HCT116 (cell line): ENCODE data around the gene ANKRD29. TPM values are rescaled to one million over a fixed set of nuclear protein-coding genes. Genes with fewer than 3 reads are reported as not detected.

ENCODE experiments used
- ATAC-seq: fragments of 200-7000 bp; cut with Tn5 transposase; 2 replicates; pipeline ENCODE4 v1.9.1; 2020; ENCODE audit warnings: mild to moderate bottlenecking, moderate library complexity
- BruUV-seq: library from RNA; stranded (reverse); fragments of 400-500 nt; replicated peaks from 2 replicates; lab custom pipeline; 2021; lab: Mats Ljungman, UMichigan
- CTCF ChIA-PET: fragments of 300-600 bp; sonication (Branson Sonifier 250); formaldehyde crosslinking; loops from one replicate; lab custom pipeline; 2021; ENCODE audit warnings: antibody characterized with exemption; lab: Charles Lee
- POLR2A ChIA-PET: fragments of 300-600, 350-600 bp; sonication (Branson Sonifier 250); formaldehyde crosslinking; loops from one replicate; lab custom pipeline; 2021; ENCODE audit warnings: antibody characterized with exemption; lab: Charles Lee
- RAD21 ChIA-PET, 2 experiments: fragments of 300-600 bp; sonication (Branson Sonifier 250); formaldehyde crosslinking; loops; one replicate each; lab custom pipeline; 2023; ENCODE audit warnings: low total read pairs in 2 of 2; ENCODE audit not compliant: uncharacterized antibody in 2 of 2, unreplicated experiment in 2 of 2, low non-redundant PET in 1 of 2; lab: Charles Lee
- DNase-seq: peaks from one replicate; pipeline ENCODE4 v3.0.0-alpha.2; 2010; ENCODE audit warnings: low read depth, low spot score
- H2AFZ ChIP-seq: fragments of 200-600 bp; shearing (Covaris generic), sonication (generic); 2 replicates; pipeline ENCODE4 v1.6.1; 2017; ENCODE audit warnings: low read depth, mixed run types, mixed read lengths, antibody characterized with exemption, low read length; ENCODE audit not compliant: poor library complexity, severe bottlenecking
- H3K27ac ChIP-seq: 2 replicates; pipeline ENCODE4 v1.5.1; 2012; ENCODE audit warnings: low read depth, low read length
- H3K27me3 ChIP-seq: fragments of 200-600 bp; sonication (generic); 2 replicates; pipeline ENCODE4 v1.6.1; 2016; ENCODE audit warnings: mixed run types, low read length, mixed read lengths; ENCODE audit not compliant: insufficient read depth
- H3K36me3 ChIP-seq, 2 experiments: fragments of 200-500 bp in 1 of 2; fragments of 200-600 bp in 1 of 2; sonication (Bioruptor generic) in 1 of 2; sonication (generic) in 1 of 2; 2 replicates each; pipeline versions ENCODE4 v1.5.1 to v1.6.1; 2014 to 2016; ENCODE audit warnings: low read length in 2 of 2, inconsistent platforms in 1 of 2, mixed read lengths in 1 of 2, mixed run types in 1 of 2; ENCODE audit not compliant: insufficient read depth in 2 of 2, control insufficient read depth in 1 of 2
- H3K4me1 ChIP-seq, 2 experiments: fragments of 200-600 bp in 1 of 2; sonication (generic) in 1 of 2; 2 replicates each; pipeline versions ENCODE4 v1.5.1 to v1.6.1; 2012 to 2017; ENCODE audit warnings: low read length in 2 of 2, inconsistent platforms in 1 of 2, mild to moderate bottlenecking in 1 of 2, mixed read lengths in 1 of 2, mixed run types in 1 of 2, moderate library complexity in 1 of 2; ENCODE audit not compliant: insufficient read depth in 2 of 2, control insufficient read depth in 1 of 2
- H3K4me2 ChIP-seq: fragments of 200-600 bp; sonication (generic); 2 replicates; pipeline ENCODE4 v1.6.1; 2017; ENCODE audit warnings: mixed run types, low read length, mixed read lengths
- H3K4me3 ChIP-seq, 2 experiments: fragments of 200-600 bp in 1 of 2; sonication (generic) in 1 of 2; replicated peaks in 1 of 2; 2 replicates each; pipeline ENCODE4 v1.5.1; 2011 to 2016; ENCODE audit warnings: low read length in 2 of 2, control low read depth in 1 of 2, low read depth in 1 of 2, mild to moderate bottlenecking in 1 of 2, mixed read lengths in 1 of 2, mixed run types in 1 of 2
- H3K79me2 ChIP-seq: fragments of 200-600 bp; sonication (generic); 2 replicates; pipeline ENCODE4 v1.6.1; 2017; ENCODE audit warnings: mild to moderate bottlenecking, mixed run types, low read length, moderate library complexity, mixed read lengths; ENCODE audit not compliant: insufficient read depth
- H3K9ac ChIP-seq: fragments of 200-600 bp; sonication (generic); 2 replicates; pipeline ENCODE4 v1.6.1; 2016; ENCODE audit warnings: low read length, mixed read lengths
- H3K9me2 ChIP-seq: fragments of 200-600 bp; sonication (generic), shearing (Covaris generic); 2 replicates; pipeline ENCODE4 v1.6.1; 2017; ENCODE audit warnings: mixed run types, mild to moderate bottlenecking, moderate library complexity; ENCODE audit not compliant: insufficient read depth
- H3K9me3 ChIP-seq, 2 experiments: fragments of 200-500 bp in 1 of 2; fragments of 200-600 bp in 1 of 2; sonication (Bioruptor generic) in 1 of 2; sonication (generic) in 1 of 2; 2 replicates each; pipeline ENCODE4 v1.6.1; 2014 to 2017; ENCODE audit warnings: low read length in 2 of 2, mixed read lengths in 2 of 2, inconsistent platforms in 1 of 2, low read depth in 1 of 2, mild to moderate bottlenecking in 1 of 2, mixed run types in 1 of 2, moderate library complexity in 1 of 2; ENCODE audit not compliant: control insufficient read depth in 1 of 2, insufficient read depth in 1 of 2
- H4K20me1 ChIP-seq: fragments of 200-600 bp; sonication (generic), shearing (Covaris generic); 2 replicates; pipeline ENCODE4 v1.6.1; 2017; ENCODE audit warnings: mixed run types, mild to moderate bottlenecking, moderate library complexity; ENCODE audit not compliant: insufficient read depth
- CEBPB ChIP-seq: IDR thresholded peaks from 2 replicates; pipeline ENCODE4 v1.6.1; 2012; ENCODE audit warnings: low read depth
- EZH2phosphoT487 ChIP-seq: fragments of 200-600 bp; IDR thresholded peaks from 2 replicates; pipeline ENCODE4 v1.6.1; 2018; ENCODE audit warnings: antibody characterized with exemption, borderline replicate concordance
- JUND ChIP-seq: IDR thresholded peaks from 2 replicates; pipeline ENCODE4 v1.6.1; 2012
- SP1 ChIP-seq: IDR thresholded peaks from 2 replicates; pipeline ENCODE4 v1.6.1; 2012; ENCODE audit warnings: low read depth
- intact Hi-C: fragments of 100-400 bp; cut with micrococcal nuclease; formaldehyde crosslinking; loops from 2 replicates; pipeline ENCODE4 v1.10.0; 2022
- total RNA-seq: library from RNA; stranded (reverse); gene quantifications from one replicate; pipeline ENCODE4 v1.2.1, GENCODE V29; 2021; ENCODE audit not compliant: unreplicated experiment
- TF ChIP-seq, protein P1 (sequence below), 3 experiments: fragments of 200-600 bp in 1 of 3; sonication (generic) in 1 of 3; IDR thresholded peaks in 2 of 3; conservative IDR thresholded peaks in 1 of 3; 2 replicates each; pipeline ENCODE4 v1.5.1; 2012 to 2017; ENCODE audit warnings: low read depth in 2 of 3, low read length in 2 of 3, antibody characterized with exemption in 1 of 3, borderline replicate concordance in 1 of 3, control low read depth in 1 of 3, mild to moderate bottlenecking in 1 of 3, mixed read lengths in 1 of 3, mixed run types in 1 of 3, moderate library complexity in 1 of 3; ENCODE audit not compliant: insufficient read depth in 1 of 3
- TF ChIP-seq, protein P2 (sequence below): IDR thresholded peaks from 2 replicates; pipeline ENCODE4 v1.6.1; 2012; ENCODE audit warnings: low read depth
- TF ChIP-seq, protein P3 (sequence below): IDR thresholded peaks from 2 replicates; pipeline ENCODE4 v1.6.1; 2011; ENCODE audit warnings: mild to moderate bottlenecking, low read length, moderate library complexity; ENCODE audit not compliant: insufficient replicate concordance; ENCODE audit errors: extremely low read depth
- TF ChIP-seq, protein P4 (sequence below): IDR thresholded peaks from 2 replicates; pipeline ENCODE4 v1.6.1; 2012

The ANKRD29 gene
- total RNA-seq, 1 experiment from 2014 or later = 8.8 TPM

DNA sequence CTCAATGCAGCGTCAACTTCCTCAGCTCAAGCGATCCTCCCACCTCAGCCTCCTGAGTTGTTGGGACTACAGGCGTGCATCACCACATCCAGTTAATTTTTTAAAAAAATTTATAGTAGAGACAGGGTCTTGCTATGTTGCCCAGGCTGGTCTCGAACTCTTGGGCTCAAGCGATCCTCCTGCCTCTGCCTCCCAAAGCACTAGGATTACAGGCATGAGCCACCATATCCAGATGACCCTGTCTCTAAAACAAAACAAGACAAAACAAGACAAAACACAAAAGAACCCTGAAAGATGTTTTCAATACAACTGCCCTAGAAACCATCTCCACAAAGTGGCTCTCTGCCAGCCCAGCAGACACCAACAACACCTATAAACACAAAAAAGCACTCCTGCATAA lies 31.4 kb downstream of the ANKRD29 start:
- H3K9ac ChIP-seq = no peak overlapping the region
- RAD21 ChIA-PET = no interaction called here
- H3K27ac ChIP-seq = no peak overlapping the region
- no peak overlapping the region for H3K4me2 ChIP-seq
- no peaks in the 10 kb centered on the region for H3K79me2 ChIP-seq
- CTCF ChIA-PET = interaction anchor here (0.6 to 13.0 kb wide), 4 partner anchors 9 to 108 kb away, joined by 3 to 178 read pairs (median 4); no protein-coding TSS in a partner anchor
- H2AFZ ChIP-seq = no peak overlapping the region
- no peaks in the 10 kb centered on the region for H3K9me3 ChIP-seq
- POLR2A ChIA-PET = interaction anchor here (0.7 kb wide), 1 partner anchor 38 kb away, joined by 3 read pairs; no protein-coding TSS in a partner anchor
- H3K4me3 ChIP-seq = no peak overlapping the region
- intact Hi-C loops = no loop called here
- DNase-seq (no peak), ATAC-seq (no peak)
- no peaks in the 10 kb centered on the region for H4K20me1 ChIP-seq
- no TSS peak for BruUV-seq
- H3K27me3 ChIP-seq = no peaks in the 10 kb centered on the region
- H3K9me2 ChIP-seq = no peaks in the 10 kb centered on the region
- peaks cover 53% of the 10 kb centered on the region in 2 experiments for H3K4me1 ChIP-seq
- TF ChIP-seq, protein P1, sequence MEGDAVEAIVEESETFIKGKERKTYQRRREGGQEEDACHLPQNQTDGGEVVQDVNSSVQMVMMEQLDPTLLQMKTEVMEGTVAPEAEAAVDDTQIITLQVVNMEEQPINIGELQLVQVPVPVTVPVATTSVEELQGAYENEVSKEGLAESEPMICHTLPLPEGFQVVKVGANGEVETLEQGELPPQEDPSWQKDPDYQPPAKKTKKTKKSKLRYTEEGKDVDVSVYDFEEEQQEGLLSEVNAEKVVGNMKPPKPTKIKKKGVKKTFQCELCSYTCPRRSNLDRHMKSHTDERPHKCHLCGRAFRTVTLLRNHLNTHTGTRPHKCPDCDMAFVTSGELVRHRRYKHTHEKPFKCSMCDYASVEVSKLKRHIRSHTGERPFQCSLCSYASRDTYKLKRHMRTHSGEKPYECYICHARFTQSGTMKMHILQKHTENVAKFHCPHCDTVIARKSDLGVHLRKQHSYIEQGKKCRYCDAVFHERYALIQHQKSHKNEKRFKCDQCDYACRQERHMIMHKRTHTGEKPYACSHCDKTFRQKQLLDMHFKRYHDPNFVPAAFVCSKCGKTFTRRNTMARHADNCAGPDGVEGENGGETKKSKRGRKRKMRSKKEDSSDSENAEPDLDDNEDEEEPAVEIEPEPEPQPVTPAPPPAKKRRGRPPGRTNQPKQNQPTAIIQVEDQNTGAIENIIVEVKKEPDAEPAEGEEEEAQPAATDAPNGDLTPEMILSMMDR (IDR thresholded peaks at IDR 0.05 in 2 of 3, conservative IDR thresholded peaks at IDR 0.05 in 1 of 3; ENCODE audit: borderline replicate concordance in 1 of 3, insufficient read depth in 1 of 3, low read depth in 2 of 3, low read length in 2 of 3) = no peak
- TF ChIP-seq, protein P2, sequence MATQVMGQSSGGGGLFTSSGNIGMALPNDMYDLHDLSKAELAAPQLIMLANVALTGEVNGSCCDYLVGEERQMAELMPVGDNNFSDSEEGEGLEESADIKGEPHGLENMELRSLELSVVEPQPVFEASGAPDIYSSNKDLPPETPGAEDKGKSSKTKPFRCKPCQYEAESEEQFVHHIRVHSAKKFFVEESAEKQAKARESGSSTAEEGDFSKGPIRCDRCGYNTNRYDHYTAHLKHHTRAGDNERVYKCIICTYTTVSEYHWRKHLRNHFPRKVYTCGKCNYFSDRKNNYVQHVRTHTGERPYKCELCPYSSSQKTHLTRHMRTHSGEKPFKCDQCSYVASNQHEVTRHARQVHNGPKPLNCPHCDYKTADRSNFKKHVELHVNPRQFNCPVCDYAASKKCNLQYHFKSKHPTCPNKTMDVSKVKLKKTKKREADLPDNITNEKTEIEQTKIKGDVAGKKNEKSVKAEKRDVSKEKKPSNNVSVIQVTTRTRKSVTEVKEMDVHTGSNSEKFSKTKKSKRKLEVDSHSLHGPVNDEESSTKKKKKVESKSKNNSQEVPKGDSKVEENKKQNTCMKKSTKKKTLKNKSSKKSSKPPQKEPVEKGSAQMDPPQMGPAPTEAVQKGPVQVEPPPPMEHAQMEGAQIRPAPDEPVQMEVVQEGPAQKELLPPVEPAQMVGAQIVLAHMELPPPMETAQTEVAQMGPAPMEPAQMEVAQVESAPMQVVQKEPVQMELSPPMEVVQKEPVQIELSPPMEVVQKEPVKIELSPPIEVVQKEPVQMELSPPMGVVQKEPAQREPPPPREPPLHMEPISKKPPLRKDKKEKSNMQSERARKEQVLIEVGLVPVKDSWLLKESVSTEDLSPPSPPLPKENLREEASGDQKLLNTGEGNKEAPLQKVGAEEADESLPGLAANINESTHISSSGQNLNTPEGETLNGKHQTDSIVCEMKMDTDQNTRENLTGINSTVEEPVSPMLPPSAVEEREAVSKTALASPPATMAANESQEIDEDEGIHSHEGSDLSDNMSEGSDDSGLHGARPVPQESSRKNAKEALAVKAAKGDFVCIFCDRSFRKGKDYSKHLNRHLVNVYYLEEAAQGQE = no peak
- TF ChIP-seq CEBPB (no peak), SP1 (no peak), JUND (no peak), EZH2phosphoT487 (no peak)
- TF ChIP-seq, protein P3, sequence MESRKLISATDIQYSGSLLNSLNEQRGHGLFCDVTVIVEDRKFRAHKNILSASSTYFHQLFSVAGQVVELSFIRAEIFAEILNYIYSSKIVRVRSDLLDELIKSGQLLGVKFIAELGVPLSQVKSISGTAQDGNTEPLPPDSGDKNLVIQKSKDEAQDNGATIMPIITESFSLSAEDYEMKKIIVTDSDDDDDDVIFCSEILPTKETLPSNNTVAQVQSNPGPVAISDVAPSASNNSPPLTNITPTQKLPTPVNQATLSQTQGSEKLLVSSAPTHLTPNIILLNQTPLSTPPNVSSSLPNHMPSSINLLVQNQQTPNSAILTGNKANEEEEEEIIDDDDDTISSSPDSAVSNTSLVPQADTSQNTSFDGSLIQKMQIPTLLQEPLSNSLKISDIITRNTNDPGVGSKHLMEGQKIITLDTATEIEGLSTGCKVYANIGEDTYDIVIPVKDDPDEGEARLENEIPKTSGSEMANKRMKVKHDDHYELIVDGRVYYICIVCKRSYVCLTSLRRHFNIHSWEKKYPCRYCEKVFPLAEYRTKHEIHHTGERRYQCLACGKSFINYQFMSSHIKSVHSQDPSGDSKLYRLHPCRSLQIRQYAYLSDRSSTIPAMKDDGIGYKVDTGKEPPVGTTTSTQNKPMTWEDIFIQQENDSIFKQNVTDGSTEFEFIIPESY = no peak
- TF ChIP-seq, protein P4, sequence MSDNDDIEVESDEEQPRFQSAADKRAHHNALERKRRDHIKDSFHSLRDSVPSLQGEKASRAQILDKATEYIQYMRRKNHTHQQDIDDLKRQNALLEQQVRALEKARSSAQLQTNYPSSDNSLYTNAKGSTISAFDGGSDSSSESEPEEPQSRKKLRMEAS = no peak
- no peaks in the 10 kb centered on the region for H3K36me3 ChIP-seq
